HG03095 (cell line): ENCODE measurements around the gene CDH22.

Experiments used
- ATAC-seq: cut with Tn5 transposase; IDR thresholded peaks from one replicate; pipeline ENCODE4 v1.9.1; 2021; ENCODE audit warnings: moderate library complexity; ENCODE audit not compliant: unreplicated experiment

CDH22 gene

DNA sequence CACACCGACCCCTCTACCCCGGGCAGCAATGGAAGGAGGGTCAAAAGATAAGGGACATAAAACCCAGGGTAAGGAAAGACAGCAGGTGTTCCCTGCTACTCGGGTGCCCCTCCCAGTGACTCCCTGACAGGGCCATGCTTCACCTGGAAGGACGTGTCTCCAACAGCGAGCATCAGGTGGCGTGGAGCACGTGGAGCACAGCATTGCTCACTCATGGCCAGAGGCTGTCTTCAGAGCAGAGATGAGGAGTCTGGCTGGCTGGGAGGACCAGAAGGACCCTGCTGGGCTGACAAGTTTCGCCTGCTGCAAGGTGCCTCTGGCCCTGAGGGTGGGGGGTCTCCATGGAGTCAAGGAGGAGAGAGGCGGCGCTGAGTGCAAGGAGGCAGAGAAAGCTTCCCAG lies 15.3 kb upstream of the CDH22 start:
- ATAC-seq: no peak

DNA sequence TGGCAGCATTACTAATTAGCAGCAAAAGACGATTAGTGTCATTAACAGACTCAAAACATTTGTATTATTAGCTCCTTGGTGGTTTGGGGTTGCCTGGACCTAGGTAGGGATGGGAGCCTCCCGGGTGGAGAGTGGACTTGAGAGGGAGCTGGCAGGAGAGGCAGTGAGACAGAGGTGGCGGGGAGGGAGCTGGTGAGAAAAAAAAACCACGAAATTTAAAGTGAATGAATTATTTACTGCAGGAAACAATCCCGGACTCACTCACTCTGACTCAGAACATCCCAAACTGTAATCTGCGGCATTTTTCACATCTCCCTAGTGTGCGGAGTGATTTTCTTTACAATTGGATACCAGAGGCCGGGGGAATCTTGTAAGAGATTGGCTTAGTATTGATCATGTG lies 14.3 kb upstream of the CDH22 start:
- ATAC-seq: no peak

DNA sequence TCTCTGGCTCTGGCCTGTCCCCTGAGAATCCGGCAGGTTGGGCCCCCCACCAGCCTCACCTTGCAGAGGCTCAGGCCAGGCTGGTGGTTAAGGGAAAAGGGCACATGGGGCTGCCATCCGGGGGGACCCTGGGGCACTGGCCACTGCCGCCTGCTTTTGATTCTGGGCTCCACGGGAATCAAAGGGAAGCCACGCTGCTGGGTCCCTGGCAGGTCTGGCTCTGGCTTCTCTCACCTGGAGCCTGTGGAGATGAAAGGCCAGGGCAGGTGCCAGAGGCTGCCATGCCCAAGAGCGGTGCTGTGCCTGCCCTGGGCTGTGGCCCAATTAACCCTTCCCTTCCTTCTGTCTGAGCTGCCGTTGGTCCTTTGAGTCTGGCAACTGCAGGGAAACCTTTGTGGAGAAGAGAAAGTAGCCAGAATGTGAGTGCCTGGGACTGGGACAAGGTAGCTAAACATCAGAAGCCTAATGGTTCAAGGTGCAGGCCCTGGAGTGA lies 9.4 kb upstream of the CDH22 start:
- ATAC-seq: no peak

DNA sequence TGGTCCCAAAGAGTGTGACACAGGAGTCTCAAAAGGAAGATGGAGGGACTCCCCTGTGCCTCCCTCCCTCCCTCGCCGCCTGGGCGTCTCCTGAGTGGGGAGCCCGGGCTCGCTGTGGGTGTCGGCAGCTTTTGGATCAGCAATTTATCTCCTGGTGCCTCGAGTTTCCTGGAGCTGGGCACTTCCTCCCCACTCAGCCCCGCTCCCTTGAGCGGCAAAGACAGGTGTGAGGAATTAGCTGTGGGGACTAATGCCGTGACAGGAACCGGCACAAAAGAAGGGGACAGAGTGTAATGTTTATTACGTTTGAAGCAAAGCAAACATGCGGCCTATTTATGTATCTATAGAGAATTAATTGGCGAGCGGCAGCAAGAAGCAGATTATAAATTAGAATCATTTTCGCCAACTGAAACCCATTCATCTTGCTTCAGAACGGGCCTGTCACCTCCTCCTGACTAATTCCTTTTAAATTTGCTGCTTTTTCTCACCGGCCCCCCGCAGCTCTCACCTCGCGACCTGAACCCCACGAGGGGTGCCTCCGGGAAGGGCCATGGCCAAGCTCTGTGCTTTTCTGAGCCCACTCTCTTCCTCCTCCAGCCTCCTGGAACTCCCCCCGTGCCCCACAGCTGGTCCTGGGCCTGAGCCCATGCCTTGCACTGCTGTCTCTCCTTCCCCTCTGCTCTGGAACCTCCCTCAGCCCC lies 8.8 kb upstream of the CDH22 start:
- ATAC-seq: no peak

DNA sequence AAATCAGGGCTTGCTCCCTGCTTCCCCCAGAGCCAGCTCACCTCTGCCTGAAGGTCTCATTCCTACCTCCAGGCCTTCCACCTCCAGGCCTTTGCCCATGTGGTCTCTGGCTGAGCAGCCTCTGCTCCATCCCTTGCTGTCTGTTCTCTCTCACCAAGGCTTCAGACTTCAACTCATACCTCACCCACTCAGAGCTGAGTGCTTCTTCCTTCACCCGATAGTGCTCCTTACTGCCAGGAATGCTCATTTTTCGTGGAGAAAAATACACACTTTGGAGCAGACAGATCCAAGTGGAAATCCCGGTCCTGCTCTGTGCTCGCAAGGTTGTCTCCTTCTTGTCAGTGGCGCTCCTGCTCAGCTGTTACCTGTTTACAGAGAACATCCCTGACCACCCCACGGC lies 7.0 kb upstream of the CDH22 start:
- ATAC-seq: no peak

DNA sequence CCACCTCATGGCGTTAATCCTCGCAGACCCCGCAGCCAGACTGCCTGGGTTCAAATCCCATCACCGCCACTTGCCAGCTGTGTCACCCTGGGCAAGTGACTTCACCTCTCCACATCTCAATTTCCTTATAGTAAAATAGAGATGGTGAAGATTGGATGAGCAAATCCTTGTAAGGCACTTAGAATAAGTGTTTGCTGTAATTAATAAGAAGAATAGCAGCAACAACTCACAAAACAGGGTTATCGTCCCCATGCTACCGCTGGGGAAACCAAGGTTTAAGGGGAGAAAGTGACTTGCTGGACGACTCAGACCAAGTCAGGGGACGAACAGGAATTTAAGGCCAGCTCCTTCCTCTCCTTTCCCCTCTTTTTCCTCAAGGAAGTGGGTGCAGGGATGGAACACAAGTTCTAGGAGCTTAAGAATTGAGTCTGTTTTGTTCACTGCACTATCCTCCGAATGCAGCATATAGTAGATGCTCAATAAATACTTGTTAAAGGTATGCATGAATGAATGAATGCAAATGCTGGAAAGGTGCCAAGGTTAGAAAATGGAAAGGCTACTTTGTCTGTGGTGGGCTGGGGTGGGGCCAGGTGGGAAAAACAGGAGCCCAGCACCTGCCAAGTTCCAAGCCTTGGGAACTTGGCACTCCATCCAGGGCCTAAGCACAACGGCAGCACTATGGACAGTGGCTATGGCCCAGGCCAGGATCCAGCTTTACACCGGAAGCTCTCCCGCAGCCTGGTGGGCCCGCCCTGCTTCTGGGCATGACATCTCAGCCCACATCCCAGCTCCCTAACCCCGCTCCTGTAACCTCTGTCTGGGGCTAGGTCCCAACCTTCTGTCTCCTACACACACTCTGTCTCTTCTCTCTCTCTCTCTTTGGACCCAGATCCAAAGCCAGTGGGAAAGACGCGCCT lies 4.9 kb upstream of the CDH22 start:
- ATAC-seq: no peak

DNA sequence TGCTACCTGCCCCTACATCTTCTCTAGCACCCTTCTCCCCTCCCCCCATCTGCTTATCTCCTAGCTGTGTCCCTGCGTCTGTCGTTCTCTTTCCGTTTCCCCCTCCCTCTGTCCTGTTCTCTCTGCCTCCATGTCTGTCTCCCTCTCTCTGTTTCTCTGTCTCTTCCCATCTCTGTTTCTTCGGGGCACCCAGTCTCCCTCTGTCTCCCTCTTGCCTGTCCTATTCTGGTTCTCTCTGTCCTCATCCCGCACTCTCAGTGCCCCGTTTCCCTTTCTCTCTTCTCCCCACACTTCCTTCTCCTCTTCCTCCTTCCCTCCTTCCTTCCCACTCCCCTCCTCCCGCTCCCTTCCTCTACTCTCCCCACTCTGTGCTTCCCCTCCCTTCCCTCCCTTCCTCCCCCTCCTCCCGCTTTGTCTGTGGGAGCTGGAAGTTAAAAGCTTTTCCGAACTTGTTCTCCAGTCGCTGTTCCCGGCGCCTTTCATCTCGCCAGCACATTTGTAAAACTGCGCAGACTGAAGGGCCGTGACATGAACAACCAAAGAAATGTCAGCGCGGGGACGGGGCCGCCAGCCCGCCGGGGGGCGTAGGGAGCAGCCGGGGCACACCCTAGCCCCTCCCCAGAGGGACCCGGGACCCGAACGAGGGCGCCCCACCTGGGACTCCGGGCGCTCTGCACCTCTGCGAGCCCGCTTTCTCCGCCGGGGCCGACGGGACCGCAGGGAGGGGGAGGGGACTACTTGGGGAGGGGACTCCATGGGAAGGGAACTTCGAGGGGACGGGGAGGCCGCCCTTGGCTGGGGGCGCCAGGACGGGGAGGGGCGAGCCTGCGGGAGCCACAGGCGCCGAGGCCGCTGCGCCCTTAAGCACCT lies 4.0 kb upstream of the CDH22 start:
- no peak for ATAC-seq

DNA sequence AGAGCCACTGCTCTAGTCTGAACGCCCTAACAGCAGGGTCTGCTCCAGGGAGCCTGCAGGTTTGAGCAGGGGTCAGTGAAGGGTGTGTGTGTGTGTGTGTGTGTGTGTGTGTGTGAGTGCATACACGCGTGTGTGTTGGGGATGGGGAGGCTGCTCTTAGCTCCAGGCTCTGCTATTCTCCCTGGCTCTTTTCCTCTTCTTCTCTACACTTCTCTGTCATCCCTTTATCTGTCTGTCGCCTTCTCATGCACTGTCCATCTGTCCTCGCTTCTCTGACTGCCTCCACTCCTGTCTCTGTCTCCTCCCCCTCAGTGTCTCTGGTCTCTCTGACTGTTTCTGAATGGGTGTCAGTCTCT lies 3.4 kb upstream of the CDH22 start:
- ATAC-seq: no peak

DNA sequence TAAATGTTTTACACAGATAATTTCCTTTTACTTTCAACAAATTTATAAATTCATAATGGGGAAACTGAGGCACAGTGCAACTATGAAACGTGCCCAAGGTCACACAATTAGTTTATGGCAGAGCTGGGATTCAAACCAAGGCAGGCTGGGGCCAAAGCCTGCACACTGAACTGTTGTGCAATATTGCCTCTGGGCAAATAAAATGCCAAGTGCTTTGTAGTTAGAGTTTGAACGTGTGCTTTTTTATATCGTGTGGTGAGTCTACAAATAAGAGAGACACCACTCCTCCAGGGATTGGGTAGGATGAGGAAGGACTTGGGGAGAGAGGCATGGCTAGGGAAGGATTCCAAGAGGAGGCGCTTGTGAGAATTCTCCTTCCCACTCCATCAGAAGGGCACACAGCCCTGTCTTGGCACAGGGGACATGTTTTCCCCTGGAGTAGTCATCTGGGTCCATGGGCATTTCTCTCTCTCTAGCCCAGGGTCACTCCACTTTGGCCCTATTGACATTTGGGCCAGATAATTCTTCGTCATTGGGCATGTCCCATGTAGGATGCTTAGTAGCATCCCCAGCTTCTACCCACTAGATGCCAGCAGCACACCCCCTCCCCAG lies 2.8 kb upstream of the CDH22 start:
- no peak for ATAC-seq

DNA sequence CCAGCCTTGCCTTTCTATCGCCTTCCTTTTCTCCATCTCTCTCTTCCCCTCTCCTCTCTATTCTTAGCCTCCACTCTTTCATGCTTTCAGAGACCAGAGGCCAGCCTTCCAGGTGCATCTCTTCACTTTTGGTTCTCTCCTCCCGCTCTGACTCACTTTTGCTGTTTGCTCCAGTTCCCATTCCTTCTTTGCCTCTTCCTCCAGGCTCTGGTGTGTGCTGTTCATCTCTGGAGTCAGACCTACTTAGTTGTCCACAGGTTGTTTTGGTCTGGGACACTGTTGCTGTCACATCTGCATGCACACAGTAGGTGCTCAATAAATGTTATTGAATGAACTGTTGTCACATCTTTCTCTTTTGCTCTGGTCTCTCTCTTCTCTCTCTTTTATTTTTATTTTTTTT lies 1.6 kb upstream of the CDH22 start:
- ATAC-seq: no peak

DNA sequence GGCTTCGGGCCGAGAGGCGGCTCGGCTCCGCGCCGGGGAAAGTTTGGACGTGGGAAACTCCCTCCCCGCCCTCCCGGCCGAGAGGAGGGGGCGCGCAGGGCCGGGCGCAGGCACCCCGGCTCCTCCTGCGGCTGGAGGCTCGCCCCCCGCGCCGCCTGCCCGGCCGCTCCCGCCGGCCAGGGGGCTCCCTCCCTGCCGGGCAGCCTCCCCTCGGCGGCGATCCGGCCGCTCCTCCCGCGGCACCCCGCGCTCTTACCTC lies 370 bp downstream of the CDH22 start:
- no peak for ATAC-seq

DNA sequence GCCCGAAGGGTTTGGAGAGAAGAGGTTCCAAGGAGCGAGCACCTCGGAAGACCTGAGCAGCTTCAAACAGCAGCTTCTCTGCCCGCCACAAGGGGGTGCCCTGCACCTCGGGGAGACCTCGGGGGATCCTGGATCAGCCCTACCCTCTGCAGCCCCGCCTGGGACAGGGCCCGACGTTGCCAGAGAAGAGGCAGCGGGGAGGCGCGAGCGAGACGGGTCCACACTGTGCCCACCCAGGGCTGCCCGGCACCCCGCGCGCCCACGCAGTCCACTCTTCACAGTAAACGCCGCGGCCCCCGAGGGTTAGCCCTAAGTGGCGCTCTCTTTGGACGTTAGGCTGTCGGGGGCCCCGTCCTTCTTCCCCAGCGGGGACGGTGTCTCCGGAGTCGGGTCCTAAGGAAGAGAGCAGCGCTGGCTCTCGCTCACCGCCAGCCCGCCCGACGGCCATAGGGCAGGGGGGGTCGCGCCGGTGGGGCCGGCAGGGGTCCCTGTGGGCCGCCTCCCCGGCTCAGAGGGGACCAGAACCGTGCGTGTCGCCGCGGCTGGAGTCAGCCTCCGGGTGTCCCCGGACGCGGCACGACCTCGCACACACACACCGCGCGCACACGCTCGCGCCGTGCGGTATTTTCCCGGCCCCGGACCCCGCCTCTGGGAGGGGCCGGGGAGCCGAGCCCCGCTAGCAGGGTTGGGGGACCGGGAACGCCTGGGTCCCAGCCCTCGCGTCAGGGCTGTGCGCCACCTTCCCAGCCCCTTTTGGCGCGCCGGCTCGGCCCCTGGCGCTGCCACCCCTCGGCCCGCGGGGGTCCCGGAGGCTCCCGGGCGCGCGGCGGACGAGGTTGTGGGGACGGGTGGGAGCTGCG lies 929 bp downstream of the CDH22 start:
- no peak for ATAC-seq

DNA sequence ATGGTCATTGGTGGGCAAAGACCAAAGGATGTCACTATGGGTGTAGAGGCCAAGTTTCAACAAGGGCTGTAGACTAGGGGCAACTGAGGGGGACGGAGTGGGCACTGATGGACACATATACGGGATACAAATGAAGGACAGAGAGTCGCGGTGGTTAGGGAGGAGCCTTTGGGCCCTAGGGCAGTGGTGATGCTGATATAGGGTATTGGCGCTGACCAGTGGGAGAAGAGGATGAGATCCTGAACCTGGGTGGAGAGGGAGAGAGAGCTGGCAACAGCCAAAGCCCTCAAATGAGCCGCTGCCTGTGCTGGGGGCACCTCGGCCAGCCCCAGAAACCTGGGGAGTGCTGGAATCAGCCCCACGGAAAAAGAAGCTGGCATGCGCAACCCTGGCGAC lies 1.6 kb downstream of the CDH22 start:
- no peak for ATAC-seq

DNA sequence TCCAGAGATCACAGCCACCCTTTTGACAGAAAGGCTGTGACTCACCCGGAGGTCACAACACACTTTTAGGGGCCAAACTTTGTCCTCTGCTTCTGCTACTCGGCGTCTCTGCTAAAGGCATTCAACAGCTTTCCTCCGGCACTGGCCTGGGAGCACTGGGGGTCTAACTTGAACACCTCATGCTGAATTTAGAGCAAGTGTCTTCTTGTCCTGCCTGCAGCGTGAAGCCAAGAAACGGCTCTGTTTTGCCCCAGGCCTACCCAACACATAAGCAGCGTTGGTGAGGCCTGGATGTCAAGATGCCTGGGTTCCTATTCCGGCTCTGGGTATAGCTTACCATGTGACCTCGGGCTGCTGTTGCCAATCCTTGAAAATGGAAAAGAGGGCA lies 2.3 kb downstream of the CDH22 start:
- no peak for ATAC-seq

DNA sequence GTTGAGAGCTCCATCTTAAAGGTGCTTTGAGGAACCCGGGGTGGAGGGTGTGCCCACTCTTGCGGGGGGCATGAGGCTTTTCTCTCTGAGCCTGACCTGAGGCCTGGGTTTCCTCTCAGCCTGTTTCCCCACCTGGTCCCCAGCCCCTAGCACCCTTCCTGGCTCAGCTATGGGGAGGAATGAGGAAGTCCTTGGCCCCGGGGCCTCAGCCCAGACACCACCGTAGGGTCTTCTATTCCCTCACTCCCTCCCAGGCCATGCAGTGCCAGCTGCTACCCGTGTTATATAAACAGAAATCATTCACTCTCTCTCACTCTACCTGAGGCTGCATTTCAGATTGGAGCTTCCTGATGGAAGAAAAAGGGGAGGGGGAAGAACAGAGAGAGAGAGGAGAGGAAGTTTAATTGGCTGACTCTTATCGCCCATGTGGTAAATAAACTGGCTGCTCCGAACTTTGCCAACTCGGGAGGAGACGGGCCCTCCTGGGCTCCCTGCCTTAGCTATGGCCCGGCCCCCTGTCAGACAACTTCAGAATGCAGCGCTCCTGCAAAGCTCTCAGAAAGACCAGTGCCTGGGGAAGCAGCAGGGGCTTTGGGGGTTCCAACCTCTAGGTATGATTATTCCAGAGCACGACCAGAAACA lies 2.8 kb downstream of the CDH22 start:
- no peak for ATAC-seq

DNA sequence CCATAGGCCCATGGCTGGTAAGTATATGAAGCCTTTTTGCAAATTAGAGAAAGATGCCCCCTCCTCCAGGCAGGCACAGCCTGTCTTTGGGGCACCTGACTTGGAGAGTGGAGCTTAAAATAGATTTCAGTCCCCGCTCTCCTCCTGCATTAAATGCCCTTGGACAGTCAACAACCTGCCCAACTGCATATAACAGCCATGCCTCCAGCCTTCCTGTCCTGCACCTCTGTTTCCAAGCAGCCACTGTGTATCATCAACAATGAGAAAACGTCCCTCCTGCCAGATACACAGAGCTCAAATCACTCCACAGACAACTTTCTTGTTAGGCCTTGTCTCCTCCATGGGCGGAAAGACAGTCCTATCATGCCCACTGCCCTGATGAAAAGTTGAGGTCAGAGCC lies 3.4 kb downstream of the CDH22 start:
- ATAC-seq: no peak

DNA sequence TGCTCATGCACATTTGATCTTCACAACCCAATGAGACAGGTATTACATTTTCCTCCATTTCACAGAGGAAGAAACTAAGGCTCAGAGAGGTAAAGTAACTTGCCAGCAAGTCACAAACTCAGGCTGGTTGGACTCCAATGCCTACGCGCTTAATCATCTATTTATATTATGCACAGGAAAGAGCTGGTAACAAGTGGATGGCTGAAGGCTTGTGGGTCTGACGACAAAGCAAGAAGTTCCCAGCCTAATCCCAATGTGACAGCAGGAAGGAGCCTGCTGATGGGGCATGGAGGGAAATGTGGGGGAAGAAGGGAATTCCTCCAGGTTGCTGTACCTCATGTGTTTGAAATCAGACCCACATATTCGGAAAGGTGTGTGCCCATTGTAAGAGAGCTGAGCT lies 3.9 kb downstream of the CDH22 start:
- no peak for ATAC-seq

DNA sequence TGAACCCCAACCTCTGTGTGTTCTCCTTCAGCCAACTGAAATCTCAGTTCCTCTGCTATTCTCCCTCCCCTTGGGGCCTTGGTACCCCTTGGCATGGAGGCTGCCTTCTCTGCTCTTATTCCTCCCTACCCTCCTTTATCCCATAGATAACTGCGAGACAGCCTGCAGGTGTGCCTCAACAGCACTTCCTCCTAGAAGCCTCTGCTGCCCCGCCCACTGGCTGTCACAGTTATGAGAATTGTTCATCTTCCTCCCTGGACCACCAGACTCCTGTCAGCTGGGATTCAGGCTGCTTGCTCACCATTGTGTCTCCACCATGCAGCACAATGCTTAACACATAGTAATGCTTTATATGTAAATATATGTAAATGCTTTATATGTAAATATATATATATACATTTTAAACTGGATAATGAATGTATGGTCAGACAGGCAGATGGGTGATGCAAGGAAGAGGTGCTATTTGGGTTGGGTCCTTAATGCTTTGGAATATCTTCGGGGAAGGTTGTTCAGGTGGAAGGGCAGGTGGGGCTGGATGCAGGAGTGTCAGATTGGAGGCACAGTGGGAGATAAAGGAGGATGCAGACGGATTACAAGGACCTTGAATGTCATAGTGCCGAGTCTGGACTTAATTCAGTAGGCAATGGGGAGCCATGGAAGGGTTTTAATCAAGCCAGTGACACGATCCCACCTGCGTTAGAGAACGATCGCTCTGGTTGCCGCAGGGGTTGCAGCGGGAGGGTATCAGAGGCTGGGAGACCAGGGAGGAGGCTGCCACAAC lies 4.9 kb downstream of the CDH22 start:
- ATAC-seq: no peak

DNA sequence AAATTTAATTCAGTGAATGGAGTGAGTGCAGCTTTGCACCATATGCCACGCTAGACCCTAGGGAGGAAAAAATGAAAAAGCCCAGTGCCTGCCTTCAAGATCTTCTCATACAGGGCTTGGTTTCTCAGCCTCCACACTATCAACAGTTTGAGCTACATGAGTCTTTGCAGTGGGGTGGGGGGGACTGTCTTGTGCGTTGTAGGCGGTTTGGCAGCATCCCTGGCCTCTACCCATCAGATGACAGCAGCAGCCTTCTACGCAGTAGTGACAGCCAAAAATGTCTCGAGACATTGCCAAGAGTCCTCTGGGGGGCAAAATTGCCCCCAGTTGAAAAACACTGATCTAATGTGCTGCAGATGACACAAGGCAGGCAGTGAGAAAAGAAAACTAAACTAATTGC lies 6.2 kb downstream of the CDH22 start:
- ATAC-seq: no peak
